Measurements from ENCODE around the gene SCGB1C1. TPM values are rescaled to one million over a fixed set of nuclear protein-coding genes. Genes with fewer than 3 reads are reported as not detected.

The SCGB1C1 gene
- total and polyA plus RNA-seq, 2 experiments from 2014 or later = not detected

- Histone ChIP-seq H2AFZ (no peak overlapping the region), H3K4me1 (ENCODE audit: insufficient read depth) (peaks cover 3% of the 10 kb centered on the region), H3K27me3 (no peaks in the 10 kb centered on the region), H3K79me2 (peaks cover 42% of the 10 kb centered on the region), H3K4me3 (no peak overlapping the region), H3K9me2 (replicated peaks; ENCODE audit: insufficient read depth) (no peaks in the 10 kb centered on the region), H3K36me3 (replicated peaks; ENCODE audit: insufficient read depth, low read depth) (no peaks in the 10 kb centered on the region), H4K20me1 (ENCODE audit: insufficient read depth, poor library complexity, severe bottlenecking) (no peaks in the 10 kb centered on the region), H3K4me2 (no peak overlapping the region), H3K27ac (no peak overlapping the region), H3K9me3 (ENCODE audit: low read depth) (no peaks in the 10 kb centered on the region)
- 78% methylated on average over 1 of the region's 1 CpG for WGBS (ENCODE audit: low lambda C conversion rate, missing lambda C conversion rate)
- TF ChIP-seq, protein P1, sequence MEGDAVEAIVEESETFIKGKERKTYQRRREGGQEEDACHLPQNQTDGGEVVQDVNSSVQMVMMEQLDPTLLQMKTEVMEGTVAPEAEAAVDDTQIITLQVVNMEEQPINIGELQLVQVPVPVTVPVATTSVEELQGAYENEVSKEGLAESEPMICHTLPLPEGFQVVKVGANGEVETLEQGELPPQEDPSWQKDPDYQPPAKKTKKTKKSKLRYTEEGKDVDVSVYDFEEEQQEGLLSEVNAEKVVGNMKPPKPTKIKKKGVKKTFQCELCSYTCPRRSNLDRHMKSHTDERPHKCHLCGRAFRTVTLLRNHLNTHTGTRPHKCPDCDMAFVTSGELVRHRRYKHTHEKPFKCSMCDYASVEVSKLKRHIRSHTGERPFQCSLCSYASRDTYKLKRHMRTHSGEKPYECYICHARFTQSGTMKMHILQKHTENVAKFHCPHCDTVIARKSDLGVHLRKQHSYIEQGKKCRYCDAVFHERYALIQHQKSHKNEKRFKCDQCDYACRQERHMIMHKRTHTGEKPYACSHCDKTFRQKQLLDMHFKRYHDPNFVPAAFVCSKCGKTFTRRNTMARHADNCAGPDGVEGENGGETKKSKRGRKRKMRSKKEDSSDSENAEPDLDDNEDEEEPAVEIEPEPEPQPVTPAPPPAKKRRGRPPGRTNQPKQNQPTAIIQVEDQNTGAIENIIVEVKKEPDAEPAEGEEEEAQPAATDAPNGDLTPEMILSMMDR (IDR thresholded peaks at IDR 0.05; ENCODE audit: poor library complexity) = no peak
- no peak for TF ChIP-seq EZH2phosphoT487 (IDR thresholded peaks at IDR 0.05; ENCODE audit: low read depth, severe bottlenecking, unreplicated experiment)
- TF ChIP-seq EZH2 (IDR thresholded peaks at IDR 0.05; ENCODE audit: borderline replicate concordance) = no peak
- no peak for DNase-seq (ENCODE audit: low spot score)
These were observed 47.4 kb downstream of the SCGB1C1 start for GRCh38 chr11:240315-240714.

GRCh38 chr11:241634-242033 lies 48.8 kb downstream of the SCGB1C1 start:
- Histone ChIP-seq H3K9me3 (ENCODE audit: low read depth) (no peaks in the 10 kb centered on the region), H3K79me2 (peaks cover 41% of the 10 kb centered on the region), H3K9me2 (replicated peaks; ENCODE audit: insufficient read depth) (no peaks in the 10 kb centered on the region), H3K4me3 (no peak overlapping the region), H3K4me2 (no peak overlapping the region), H3K4me1 (ENCODE audit: insufficient read depth) (peaks cover 3% of the 10 kb centered on the region), H4K20me1 (ENCODE audit: insufficient read depth, poor library complexity, severe bottlenecking) (no peaks in the 10 kb centered on the region), H3K27me3 (no peaks in the 10 kb centered on the region), H3K27ac (no peak overlapping the region), H3K36me3 (replicated peaks; ENCODE audit: insufficient read depth, low read depth) (no peaks in the 10 kb centered on the region), H2AFZ (no peak overlapping the region)
- TF ChIP-seq, protein P1 (IDR thresholded peaks at IDR 0.05; ENCODE audit: poor library complexity) = no peak
- TF ChIP-seq EZH2 (IDR thresholded peaks at IDR 0.05; ENCODE audit: borderline replicate concordance) (no peak), EZH2phosphoT487 (IDR thresholded peaks at IDR 0.05; ENCODE audit: low read depth, severe bottlenecking, unreplicated experiment) (no peak)
- WGBS (ENCODE audit: low lambda C conversion rate, missing lambda C conversion rate) = 98% methylated on average over 5 of the region's 5 CpGs
- no peak for DNase-seq (ENCODE audit: low spot score)

Small RNA genes lying within 50 kb of the gene (small RNA-seq; reads per million reads assigned to genes)
- not detected for gene RNU6-447P

Other genes starting within 250 kb of the SCGB1C1 start
- gene BET1L, start 14.3 kb downstream of the SCGB1C1 start, total RNA-seq = 28.6 and 33.9 TPM in 2 replicates
- 70.5 and 76.6 TPM in 2 replicates for gene BET1L, start 14.3 kb downstream of the SCGB1C1 start, polyA plus RNA-seq
- 75.6 and 115 TPM in 2 replicates for gene RIC8A, start 14.6 kb downstream of the SCGB1C1 start, total RNA-seq
- gene RIC8A, start 14.6 kb downstream of the SCGB1C1 start, polyA plus RNA-seq = 81.0 and 82.1 TPM in 2 replicates
- 11.2 and 15.5 TPM in 2 replicates for gene SIRT3, start 43.3 kb downstream of the SCGB1C1 start, total RNA-seq
- gene SIRT3, start 43.3 kb downstream of the SCGB1C1 start, polyA plus RNA-seq = 23.4 and 27.4 TPM in 2 replicates
- 80.8 and 91.8 TPM in 2 replicates for gene PSMD13, start 43.9 kb downstream of the SCGB1C1 start, total RNA-seq
- 125 and 146 TPM in 2 replicates for gene PSMD13, start 43.9 kb downstream of the SCGB1C1 start, polyA plus RNA-seq
- not detected in 2 replicates for gene NLRP6, start 85.3 kb downstream of the SCGB1C1 start, total RNA-seq
- 1.4 TPM in 1 of 2 replicates, not detected in the other for gene NLRP6, start 85.3 kb downstream of the SCGB1C1 start, polyA plus RNA-seq
- 12.0 and 19.2 TPM in 2 replicates for gene PGGHG, start 96.0 kb downstream of the SCGB1C1 start, total RNA-seq
- 27.9 and 44.0 TPM in 2 replicates for gene PGGHG, start 96.0 kb downstream of the SCGB1C1 start, polyA plus RNA-seq
- not detected in 2 replicates for gene IFITM5, start 106.4 kb downstream of the SCGB1C1 start, total RNA-seq
- gene IFITM5, start 106.4 kb downstream of the SCGB1C1 start, polyA plus RNA-seq = 0.36 TPM in 1 of 2 replicates, not detected in the other
- gene IFITM2, start 114.7 kb downstream of the SCGB1C1 start, total RNA-seq = 59.2 and 74.6 TPM in 2 replicates
- gene IFITM2, start 114.7 kb downstream of the SCGB1C1 start, polyA plus RNA-seq = 504 and 535 TPM in 2 replicates
- gene IFITM1, start 121.0 kb downstream of the SCGB1C1 start, total RNA-seq = 98.0 and 98.9 TPM in 2 replicates
- 159 and 201 TPM in 2 replicates for gene IFITM1, start 121.0 kb downstream of the SCGB1C1 start, polyA plus RNA-seq
- gene IFITM3, start 127.8 kb downstream of the SCGB1C1 start, total RNA-seq = 166 and 182 TPM in 2 replicates
- gene IFITM3, start 127.8 kb downstream of the SCGB1C1 start, polyA plus RNA-seq = 2,035 and 2,121 TPM in 2 replicates
- 27.8 and 38.8 TPM in 2 replicates for gene B4GALNT4, start 176.4 kb downstream of the SCGB1C1 start, total RNA-seq
- 30.0 and 44.6 TPM in 2 replicates for gene B4GALNT4, start 176.4 kb downstream of the SCGB1C1 start, polyA plus RNA-seq
- gene PKP3, start 201.1 kb downstream of the SCGB1C1 start, total RNA-seq = 55.6 and 62.1 TPM in 2 replicates
- 89.5 and 91.3 TPM in 2 replicates for gene PKP3, start 201.1 kb downstream of the SCGB1C1 start, polyA plus RNA-seq
- gene SIGIRR, start 221.9 kb downstream of the SCGB1C1 start, total RNA-seq = 42.4 and 52.1 TPM in 2 replicates
- gene SIGIRR, start 221.9 kb downstream of the SCGB1C1 start, polyA plus RNA-seq = 77.4 and 85.3 TPM in 2 replicates
- 19.5 and 21.2 TPM in 2 replicates for gene ANO9, start 248.9 kb downstream of the SCGB1C1 start, total RNA-seq
- 34.9 and 35.7 TPM in 2 replicates for gene ANO9, start 248.9 kb downstream of the SCGB1C1 start, polyA plus RNA-seq

Measured in hepatocyte (in vitro differentiated cells).